HG02642 (cell line): Measurements from ENCODE around the gene CMTM8.
"Not testable (repeated sequence)": the region's sequence is repeated elsewhere in the genome, so short reads cannot be mapped to it uniquely, and the experiment has no call there.

ENCODE experiments used
- ATAC-seq: cut with Tn5 transposase; IDR thresholded peaks from one replicate; pipeline ENCODE4 v1.9.1; 2021; ENCODE audit warnings: mild to moderate bottlenecking; ENCODE audit not compliant: unreplicated experiment, poor library complexity

The CMTM8 gene

GRCh38 chr3:32372213-32372490, 133.7 kb downstream of the CMTM8 start:
- no peak for ATAC-seq

GRCh38 chr3:32373276-32373675, 134.8 kb downstream of the CMTM8 start:
- ATAC-seq: no peak

DNA sequence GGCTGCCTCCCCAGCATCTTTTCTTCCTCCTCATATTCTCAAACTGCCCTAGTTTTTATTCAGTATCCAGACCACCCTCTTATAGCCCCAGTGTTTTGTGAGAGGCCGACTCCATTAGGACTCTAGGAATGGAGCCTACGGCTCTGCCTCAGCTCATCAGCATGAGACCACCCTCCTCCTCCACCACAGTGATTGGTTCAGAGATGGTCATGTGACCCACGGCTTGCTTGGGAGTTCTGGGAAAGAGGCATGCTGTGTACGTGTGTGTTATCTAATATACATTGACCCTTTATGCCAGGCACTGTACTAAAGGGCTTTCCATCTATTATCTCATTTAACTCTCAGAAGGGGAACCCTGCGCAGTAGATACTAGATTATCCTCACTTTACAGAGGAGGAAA, 135.4 kb downstream of the CMTM8 start:
- no peak for ATAC-seq

DNA sequence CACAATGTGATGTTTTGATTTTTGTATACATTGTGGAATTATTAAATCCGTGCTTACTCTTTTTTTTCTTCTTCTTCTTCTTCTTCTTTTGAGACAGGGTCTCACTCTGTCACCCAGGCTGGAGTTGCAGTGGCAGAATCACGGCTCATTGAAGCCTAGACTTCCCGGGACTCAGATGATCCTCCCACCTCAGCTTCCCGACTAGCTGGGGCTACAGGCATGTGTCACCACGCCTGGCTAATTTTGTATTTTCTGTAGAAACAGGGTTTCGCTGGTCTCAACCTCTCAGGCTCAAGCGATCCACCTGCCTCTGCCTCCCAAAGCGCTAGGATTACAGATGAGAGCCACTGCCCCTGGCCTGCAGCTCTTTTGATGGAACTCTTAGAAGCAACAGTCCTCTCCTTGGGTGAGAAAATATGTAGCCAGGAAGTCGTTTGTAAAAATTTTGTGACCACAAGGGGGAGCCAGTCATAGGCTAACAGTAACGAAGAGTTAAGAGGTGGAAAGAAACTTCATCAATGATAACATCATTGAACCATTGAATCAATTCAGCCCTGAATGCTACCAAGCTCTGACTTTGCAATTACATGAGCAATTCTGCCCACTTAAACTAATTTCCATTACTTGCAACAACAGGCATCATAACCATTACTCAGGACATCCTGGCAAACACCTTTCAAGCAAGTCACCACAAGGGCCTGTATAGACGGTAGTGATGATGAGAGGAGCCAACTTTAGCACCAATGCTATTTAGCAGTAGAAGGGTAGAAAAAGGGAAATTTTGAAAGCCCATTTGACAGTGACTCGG, 136.5 kb downstream of the CMTM8 start:
- ATAC-seq: peak; percentile 65

- ATAC-seq: no peak
Observed at GRCh38 chr3:32375596-32375930, 137.1 kb downstream of the CMTM8 start.

DNA sequence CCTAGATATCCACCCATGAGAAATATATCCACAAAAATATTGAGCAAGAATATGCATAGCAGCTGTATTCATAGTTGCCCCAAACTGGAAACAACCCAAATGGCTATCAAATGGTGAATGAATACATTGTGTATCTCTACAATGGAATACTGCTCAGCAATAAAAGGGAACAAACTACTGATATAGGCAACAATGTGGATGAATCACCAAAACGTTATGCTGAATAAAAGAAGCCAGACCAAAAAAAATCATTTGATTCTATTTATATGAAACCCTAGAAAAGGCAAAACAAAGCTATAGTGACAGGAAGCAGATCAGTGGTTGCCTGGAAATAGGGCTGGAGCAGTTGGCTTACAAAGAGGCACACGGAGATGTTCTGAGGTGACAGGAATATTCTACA, 137.6 kb downstream of the CMTM8 start:
- no peak for ATAC-seq

- no peak for ATAC-seq
Observed at GRCh38 chr3:32379831-32380500, 141.5 kb downstream of the CMTM8 start.

DNA sequence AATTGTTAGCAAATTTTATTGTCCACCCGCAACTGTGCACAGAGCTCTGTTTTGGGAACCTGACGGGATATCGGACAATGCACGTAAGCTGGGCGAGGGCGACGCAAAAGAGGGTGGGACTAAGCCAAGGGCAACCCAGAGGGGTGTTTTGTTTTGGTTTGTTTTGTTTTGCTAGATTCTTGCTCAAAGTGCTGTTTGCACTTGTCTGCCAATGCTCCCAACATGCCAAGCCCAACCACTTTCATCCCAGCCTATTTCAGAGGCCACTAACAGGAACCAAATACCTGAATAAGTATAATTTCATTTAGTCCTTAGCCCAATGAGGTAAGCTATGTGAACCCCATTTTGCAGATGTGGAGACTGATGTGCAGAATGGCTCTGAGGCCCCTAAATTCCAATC, 143.4 kb downstream of the CMTM8 start:
- ATAC-seq: no peak

- no peak for ATAC-seq
Observed at GRCh38 chr3:32383136-32383711, 144.7 kb downstream of the CMTM8 start.

DNA sequence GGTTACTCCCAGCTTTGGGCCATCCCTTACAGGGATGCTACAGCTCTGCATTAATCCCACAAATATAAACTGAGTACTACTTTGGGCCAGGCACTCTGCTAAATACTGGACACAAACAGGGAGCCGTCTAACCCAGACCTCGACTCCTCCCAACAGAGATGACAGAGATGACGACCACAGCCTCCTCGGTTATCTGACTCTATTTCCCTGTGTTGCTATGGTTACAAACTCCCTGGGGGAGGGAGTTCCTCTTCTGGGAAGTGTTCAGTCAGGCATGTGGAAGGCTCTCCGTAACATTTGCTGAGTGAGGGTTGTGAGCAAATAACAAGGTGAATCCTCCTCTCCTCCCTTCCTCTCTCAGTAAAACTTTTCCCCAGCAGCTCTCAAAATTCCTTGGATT, 146.5 kb downstream of the CMTM8 start:
- ATAC-seq: no peak

DNA sequence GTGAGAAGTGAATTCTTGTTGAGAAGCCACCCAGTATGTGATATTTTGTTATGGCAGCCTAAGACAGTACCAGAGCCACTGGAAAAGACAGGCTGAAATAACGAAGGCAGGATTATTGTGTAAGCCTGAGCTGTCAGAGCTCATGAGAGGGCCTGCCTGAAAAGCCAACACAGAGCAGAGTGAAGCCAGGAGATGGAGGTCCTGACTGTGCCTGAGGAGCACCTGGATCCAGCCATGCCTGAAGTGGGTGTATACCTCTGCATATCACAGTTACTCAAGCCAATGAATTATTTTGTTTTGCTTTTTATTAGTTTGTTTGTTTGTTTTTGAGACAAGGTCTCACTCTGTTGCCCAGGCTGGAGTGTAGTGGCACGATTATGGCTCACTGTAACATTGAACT, 149.0 kb downstream of the CMTM8 start:
- ATAC-seq: no peak

DNA sequence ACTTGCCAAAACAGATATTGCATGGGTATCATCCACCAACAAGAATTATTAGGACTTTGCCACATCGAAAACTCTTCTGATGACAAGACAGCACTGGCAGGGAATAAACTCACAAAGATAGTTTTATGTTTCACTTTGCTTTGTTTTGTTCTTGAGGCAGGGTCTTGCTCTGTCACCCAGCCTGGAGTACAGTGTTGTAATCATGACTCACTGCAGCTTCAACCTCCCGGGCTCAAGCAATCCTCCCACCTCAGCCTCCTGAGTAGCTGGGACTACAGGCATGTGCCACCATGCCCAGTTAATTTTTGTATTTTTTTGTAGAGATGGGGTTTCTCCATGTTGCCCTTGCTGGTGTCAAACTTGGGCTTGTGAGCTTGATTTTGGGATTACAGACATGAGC, 151.1 kb downstream of the CMTM8 start:
- not testable (repeated sequence) for ATAC-seq

DNA sequence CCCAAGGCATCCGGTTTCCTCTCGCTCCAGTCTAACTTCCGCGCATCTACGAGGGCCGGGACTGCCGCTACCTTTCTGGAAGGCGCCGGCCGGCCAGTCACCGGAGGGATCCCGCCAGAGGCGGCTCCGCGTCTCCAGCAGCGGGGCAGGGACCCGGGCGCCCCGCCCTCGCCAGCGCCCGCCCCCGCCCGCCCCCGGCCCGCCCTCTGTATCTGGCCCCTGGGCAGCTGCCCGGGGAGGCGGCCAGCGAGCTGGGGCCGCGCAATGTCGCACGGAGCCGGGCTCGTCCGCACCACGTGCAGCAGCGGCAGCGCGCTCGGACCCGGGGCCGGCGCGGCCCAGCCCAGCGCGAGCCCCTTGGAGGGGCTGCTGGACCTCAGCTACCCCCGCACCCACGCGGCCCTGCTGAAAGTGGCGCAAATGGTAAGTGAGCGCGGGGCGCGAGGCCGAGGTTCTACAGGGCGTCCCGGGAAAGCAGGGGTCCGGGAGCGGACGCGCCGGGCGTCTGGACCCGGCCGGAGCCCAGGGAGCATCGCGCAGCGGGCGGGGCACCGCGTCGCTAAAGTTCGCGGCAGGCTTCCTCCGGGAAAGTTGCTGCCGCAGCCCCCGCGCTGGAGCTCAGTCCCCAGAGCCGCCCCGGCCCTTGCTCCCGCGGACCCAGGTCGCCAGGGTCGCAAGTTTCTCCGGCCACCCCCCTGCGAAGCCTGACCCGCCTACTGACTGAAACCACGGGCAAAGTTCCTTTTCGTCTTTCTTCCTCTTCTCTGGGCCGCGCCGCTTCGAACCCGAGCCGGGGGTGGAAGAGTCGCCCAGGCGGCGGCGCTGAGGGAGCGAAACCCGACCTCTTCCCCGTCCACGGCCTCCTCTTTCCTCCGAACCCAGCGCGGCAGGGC, 153.4 kb downstream of the CMTM8 start, which contains the start of gene CMTM7:
Gene CMTM7, plus strand, starts transcription at position 211 of the 893 bp plus-strand sequence. Its CDS starts 54 bp downstream, at position 265.
- ATAC-seq: peak; percentile 57

- peak; percentile 12 for ATAC-seq
Observed at GRCh38 chr3:32392536-32393302, 154.2 kb downstream of the CMTM8 start.

- no peak for ATAC-seq
Observed at GRCh38 chr3:32395496-32395895, 157.0 kb downstream of the CMTM8 start.

- ATAC-seq: no peak
Observed at GRCh38 chr3:32397941-32398340, 159.5 kb downstream of the CMTM8 start.

GRCh38 chr3:32398531-32398930, 160.1 kb downstream of the CMTM8 start:
- no peak for ATAC-seq

GRCh38 chr3:32399030-32399620, 160.6 kb downstream of the CMTM8 start:
- ATAC-seq: no peak

- ATAC-seq: peak; percentile 23
Observed at GRCh38 chr3:32401126-32401525, 162.6 kb downstream of the CMTM8 start.
